ENCODE measurements around the gene KIF5C. TPM values are rescaled to one million over a fixed set of nuclear protein-coding genes. Genes with fewer than 3 reads are reported as not detected.

Gene KIF5C
- total RNA-seq, 1 donor: under 0.01 TPM

DNA sequence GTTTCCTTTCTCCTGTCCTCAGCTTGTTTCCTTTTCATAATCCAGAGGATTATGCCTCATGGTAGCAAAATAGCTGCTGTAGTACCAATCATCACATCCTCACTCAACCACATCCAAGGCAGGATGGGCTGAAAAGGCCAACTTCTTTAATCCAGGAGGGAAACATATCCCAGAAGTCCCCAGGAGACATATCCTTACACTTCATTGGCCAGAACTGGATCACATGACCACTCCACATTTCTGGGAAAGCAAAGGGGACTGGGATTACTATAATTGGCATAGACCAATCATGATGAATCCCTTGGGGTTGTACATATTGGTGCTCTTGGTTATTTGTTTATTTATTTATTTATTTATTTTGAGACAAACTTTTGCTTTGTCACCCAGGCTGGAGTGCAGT lies 109.4 kb downstream of the KIF5C start:
- DNase-seq (ENCODE audit: low read depth in 2 of 3, low spot score in 2 of 3): no peak

DNA sequence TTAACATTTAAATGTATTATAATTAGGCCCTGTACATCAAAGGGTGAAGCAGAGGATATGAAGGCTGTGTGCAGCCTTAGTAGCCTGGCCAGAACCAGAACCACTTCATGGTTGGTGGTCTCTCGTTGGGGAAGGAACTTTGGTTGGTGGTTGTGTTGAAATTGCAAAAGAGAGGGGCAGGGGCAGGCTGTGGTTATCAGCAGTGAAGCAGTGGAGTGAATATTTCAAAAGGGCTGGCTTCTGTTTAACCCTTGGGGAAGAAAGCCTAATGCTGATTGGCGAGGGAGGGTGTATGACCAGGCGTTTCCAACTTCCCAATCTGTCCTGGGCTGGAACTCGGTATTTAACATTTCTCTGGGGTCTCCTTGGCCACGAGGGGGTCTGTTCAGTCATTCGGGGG lies 112.3 kb downstream of the KIF5C start:
- no peak for DNase-seq (ENCODE audit: low read depth in 2 of 3, low spot score in 2 of 3)

- no peak for DNase-seq (ENCODE audit: low read depth in 2 of 3, low spot score in 2 of 3)
These were observed 113.3 kb downstream of the KIF5C start for GRCh38 chr2:148988337-148988736.

DNA sequence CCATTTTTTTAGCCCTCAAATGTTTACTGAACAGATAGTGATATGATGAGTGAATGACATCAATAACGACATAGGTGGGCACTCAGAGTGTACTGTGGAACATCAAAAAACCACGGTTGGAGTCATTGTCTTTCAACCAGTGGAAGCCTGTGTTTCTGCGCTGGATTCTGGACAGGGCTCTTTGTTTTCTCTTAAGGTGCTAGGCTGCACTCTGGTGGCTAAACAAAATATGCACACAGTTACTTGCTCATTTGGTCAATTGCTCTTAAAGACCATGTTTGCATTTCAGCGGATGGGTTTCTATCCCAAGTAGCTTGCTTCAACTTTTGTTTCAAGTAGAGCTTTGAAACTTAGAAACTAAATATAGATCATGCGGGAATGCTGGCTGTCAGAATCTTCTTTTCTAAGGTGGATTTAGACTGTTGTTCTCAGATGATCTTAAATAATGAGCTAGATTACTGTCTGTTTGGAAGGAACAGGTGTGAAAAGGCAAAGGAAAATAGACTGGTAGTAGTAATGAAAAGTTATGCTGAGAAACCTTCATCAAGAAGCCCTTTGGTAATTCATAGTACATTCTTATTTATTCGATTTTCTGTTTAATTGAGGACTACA lies 115.0 kb downstream of the KIF5C start:
- DNase-seq (ENCODE audit: low read depth in 2 of 3, low spot score in 2 of 3): peak; percentile 24 to 91 (median 76)

DNA sequence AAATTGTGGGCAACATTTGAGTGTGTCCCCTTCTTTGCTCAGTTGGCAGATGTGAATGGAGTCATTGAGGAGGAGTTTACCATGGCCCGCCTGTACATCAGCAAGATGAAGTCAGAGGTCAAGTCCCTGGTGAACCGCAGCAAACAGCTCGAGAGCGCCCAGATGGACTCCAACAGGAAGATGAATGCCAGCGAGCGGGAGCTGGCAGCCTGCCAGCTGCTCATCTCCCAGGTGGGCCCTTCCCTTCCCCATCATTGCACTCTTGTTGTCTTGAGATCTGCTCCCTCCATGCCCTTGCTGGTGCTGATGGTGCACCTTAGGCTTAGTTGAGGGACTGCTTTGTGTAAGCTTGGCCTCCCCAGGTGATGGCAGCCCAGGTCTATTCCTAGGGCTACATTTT lies 115.9 kb downstream of the KIF5C start:
- DNase-seq (ENCODE audit: low read depth in 2 of 3, low spot score in 2 of 3): no peak

- no peak for DNase-seq (ENCODE audit: low read depth in 2 of 3, low spot score in 2 of 3)
These were observed 117.4 kb downstream of the KIF5C start for GRCh38 chr2:148992448-148992847.

DNA sequence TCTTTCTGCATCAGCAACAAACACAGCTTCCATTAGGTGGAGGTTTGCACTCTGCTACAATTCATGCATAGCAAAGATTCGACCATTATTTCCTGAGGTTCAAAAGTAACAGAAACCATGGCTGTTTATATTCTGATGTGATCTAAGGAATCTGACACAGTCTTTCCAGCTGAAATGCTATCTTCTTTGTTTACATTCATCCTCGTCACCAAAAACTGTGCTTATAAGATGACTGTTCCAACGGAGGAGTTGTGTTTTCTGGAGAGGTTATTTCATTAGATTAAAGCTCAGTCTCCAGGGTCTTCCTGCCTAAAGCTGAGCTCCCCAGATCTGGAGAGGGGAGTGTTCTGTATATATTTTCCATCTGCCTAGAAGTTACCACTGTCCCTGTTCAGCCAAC lies 118.3 kb downstream of the KIF5C start:
- DNase-seq (ENCODE audit: low read depth in 2 of 3, low spot score in 2 of 3): no peak

DNA sequence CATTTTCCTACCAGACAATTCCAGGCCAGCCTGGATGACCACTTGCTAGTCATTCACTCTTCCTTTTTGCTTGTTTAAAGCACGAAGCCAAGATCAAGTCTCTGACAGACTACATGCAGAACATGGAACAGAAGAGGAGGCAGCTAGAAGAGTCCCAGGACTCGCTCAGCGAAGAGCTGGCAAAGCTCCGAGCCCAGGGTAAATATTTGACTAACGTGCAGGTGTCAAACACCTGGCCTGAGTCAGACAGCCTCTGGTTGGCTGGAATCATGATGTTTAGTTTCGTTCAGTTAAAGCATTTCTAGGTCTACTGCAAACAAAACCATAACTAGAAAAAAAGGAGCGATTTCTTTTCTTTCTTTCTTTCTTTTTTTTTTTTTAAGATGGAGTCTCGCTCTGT lies 119.3 kb downstream of the KIF5C start:
- DNase-seq (ENCODE audit: low read depth in 2 of 3, low spot score in 2 of 3): no peak

DNA sequence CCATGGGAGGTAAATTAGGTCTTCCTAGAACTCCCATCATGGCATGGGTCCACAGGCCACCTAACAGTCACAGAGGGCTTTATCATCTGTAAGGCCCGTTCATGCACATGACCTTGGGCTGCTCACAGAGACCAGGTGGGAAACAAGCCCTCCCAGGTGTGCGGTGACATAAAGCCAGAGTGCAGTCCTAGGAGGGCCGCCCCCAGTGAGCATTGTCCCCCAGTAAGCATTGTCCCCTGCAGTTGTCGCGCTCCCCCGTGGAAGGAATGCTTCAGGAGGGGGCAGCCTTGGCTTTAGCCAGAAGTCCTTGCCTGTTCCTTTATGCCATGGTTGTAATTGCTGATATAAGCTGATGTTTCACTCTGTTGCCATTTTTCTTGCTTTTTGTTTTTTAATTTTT lies 121.8 kb downstream of the KIF5C start:
- no peak for DNase-seq (ENCODE audit: low read depth in 2 of 3, low spot score in 2 of 3)

- no peak for DNase-seq (ENCODE audit: low read depth in 2 of 3, low spot score in 2 of 3)
These were observed 123.3 kb downstream of the KIF5C start for GRCh38 chr2:148998165-148998830.

- DNase-seq (ENCODE audit: low read depth in 2 of 3, low spot score in 2 of 3): no peak
These were observed 123.8 kb downstream of the KIF5C start for GRCh38 chr2:148998831-148999200.

DNA sequence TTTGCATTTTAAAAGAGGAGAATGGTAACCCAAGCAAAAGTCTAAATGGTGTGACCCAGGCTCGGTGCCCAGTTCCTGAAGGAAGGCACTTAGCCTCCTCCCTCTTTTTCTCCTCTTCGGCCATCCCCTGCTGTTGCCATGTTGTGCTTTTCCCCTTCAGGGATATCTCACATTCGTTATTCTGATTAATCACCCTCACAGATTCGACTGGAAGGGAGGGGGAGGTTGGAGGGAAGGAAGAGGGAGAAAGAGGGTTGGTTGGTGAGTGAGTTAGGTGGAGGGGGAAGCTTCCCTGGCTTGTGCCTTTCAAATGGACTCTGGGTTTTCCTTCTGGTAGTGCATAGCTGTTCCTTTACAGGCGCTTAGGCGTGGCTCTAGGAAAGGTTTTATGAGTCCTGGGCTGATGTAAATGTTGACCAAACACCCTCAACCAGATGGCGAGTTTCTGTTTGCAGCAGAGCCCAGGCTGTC lies 124.5 kb downstream of the KIF5C start:
- DNase-seq (ENCODE audit: low read depth in 2 of 3, low spot score in 2 of 3): no peak

GRCh38 chr2:149000158-149000938 lies 125.3 kb downstream of the KIF5C start:
- DNase-seq (ENCODE audit: low read depth in 2 of 3, low spot score in 2 of 3): no peak

- DNase-seq (ENCODE audit: low read depth in 2 of 3, low spot score in 2 of 3): no peak
These were observed 126.5 kb downstream of the KIF5C start for GRCh38 chr2:149001496-149001895.

DNA sequence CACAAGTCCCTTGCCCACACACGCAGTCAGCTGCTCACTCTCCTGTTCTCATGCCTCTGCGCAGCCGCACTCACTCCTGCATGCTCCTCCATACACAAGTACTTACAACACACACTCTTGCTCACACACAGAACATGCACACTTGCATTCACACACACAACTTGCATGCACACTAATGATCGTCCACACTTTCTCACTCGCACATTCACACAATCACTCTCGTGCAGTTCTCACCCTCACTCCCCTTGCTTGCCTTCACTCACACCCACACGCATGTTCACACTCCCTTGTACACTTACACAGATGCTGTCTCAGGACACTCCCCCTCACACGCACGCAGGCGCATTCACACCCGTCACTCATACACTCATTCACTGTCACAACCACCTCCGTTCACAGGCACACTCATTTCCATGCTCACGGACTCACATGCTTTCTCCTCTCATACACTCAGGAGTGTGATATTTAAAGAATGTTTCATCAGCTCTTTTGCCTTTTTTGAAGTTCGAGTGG lies 127.4 kb downstream of the KIF5C start:
- DNase-seq (ENCODE audit: low read depth in 2 of 3, low spot score in 2 of 3): no peak

GRCh38 chr2:149002891-149003740 lies 128.1 kb downstream of the KIF5C start:
- DNase-seq (ENCODE audit: low read depth in 2 of 3, low spot score in 2 of 3): no peak

DNA sequence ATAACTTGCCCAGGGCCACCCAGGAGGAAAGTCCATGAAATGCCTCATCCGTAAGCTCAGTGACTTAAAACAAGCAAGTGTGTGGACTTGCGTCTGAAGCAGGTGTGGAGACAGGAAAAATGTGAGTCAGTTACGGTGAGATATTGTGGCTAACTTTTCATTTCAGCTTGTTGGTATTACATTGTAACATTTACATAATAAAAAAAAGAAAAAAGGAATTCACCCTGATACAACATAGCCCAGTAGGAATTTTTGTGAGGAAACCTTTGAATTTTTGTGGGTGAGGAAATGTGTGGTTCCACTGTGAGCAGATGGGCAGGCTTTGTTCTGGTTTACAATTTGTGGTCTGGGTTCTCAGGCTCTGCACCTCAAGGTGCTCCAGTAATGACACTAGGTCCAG lies 129.8 kb downstream of the KIF5C start:
- no peak for DNase-seq (ENCODE audit: low read depth in 2 of 3, low spot score in 2 of 3)

GRCh38 chr2:149005471-149006077 lies 130.5 kb downstream of the KIF5C start:
- DNase-seq (ENCODE audit: low read depth in 2 of 3, low spot score in 2 of 3): no peak

- DNase-seq (ENCODE audit: low read depth in 2 of 3, low spot score in 2 of 3): no peak
These were observed 132.0 kb downstream of the KIF5C start for GRCh38 chr2:149006883-149007543.

- no peak for DNase-seq (ENCODE audit: low read depth in 2 of 3, low spot score in 2 of 3)
These were observed 133.4 kb downstream of the KIF5C start for GRCh38 chr2:149008381-149008780.

All from hematopoietic multipotent progenitor cell (in vitro differentiated cells).